Fibroblast of mammary gland (primary cell): ENCODE results near the gene MAP2K6.

Experiments
- DNase-seq: peaks from one replicate; pipeline ENCODE4 v3.0.0-alpha.2; 2010; ENCODE audit warnings: low read depth
- H3K4me3 ChIP-seq: 2 replicates; pipeline ENCODE4 v1.5.1; 2011; ENCODE audit warnings: low read depth, mild to moderate bottlenecking, low read length, moderate library complexity; ENCODE audit not compliant: control insufficient read depth
- CTCF ChIP-seq: conservative IDR thresholded peaks from 2 replicates; pipeline ENCODE4 v1.5.1; 2011; ENCODE audit warnings: low read depth, low read length, inconsistent platforms; ENCODE audit not compliant: control insufficient read depth, insufficient read depth

MAP2K6 gene

GRCh38 chr17:69444023-69444422, 29.5 kb downstream of the MAP2K6 start:
- H3K4me3 ChIP-seq: no peak overlapping the region

DNA sequence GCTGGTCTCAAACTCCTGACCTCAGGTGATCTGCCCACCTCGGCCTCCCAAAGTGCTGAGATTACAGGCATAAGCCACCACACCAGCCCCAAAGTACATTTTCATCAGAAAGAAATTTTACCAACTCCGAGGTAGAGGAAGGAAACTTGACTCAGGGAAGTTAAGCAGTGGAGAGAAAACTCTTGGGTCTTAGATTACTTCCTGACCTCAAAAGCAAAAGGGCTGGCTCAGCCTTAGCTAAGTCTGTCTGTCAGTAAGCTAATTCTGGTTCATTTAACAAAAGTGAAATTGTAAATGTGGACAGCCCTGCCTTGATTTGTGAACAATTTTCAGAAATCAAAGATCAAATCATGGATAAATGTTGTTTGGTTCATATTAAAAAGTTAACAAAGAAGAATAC, 30.6 kb downstream of the MAP2K6 start:
- TF ChIP-seq CTCF: no peak
- H3K4me3 ChIP-seq: no peak overlapping the region
- DNase-seq: no peak

More at GRCh38 chr17:69444023-69444422, 29.5 kb downstream of the MAP2K6 start:
- no peak for DNase-seq
- no peak for TF ChIP-seq CTCF

- DNase-seq: no peak
- no peak for TF ChIP-seq CTCF
These were observed 33.2 kb downstream of the MAP2K6 start for GRCh38 chr17:69447726-69448125.

DNA sequence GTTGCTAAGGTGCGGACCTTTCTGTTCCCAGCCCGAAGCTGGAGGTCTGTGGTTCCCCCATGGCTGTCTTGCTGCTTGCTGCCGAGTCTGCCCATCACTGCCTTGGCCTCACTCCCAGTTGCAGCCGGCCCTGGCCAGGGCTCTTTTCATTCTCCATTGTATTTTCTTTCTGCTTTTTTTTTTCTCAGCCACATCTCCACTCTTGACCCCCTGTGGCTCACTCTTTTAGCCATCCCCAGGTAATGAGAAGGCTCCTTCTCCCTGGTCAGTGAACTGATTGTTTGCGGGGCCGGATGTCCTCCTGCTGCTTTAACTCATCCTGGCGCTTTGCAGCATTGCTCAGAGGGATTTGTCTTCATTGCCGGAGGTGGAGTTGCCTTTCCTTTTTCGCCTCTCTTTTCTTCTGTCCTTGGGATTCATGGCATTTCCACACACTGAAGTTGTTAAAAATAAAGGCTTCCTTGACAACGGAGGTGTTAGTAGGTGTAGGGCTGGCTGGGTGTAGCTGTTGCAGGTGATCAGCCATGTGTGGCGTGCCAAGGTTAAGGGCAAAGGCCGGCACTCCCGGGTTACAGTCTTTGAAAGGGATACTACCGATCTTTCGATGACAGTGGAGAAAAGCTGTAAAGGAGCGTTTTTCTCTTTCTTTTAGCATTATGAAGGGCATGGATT, 34.1 kb downstream of the MAP2K6 start:
- no peak overlapping the region for H3K4me3 ChIP-seq
- TF ChIP-seq CTCF: no peak
- DNase-seq: no peak

More at GRCh38 chr17:69447726-69448125, 33.2 kb downstream of the MAP2K6 start:
- H3K4me3 ChIP-seq: no peak overlapping the region

GRCh38 chr17:69450131-69450530, 35.6 kb downstream of the MAP2K6 start:
- no peak for DNase-seq

GRCh38 chr17:69450918-69451317, 36.4 kb downstream of the MAP2K6 start:
- TF ChIP-seq CTCF: no peak
- no peak for DNase-seq
- no peak overlapping the region for H3K4me3 ChIP-seq

More at GRCh38 chr17:69450131-69450530, 35.6 kb downstream of the MAP2K6 start:
- TF ChIP-seq CTCF: no peak
- H3K4me3 ChIP-seq: no peak overlapping the region
